Measurements from ENCODE around the gene TRIM65. TPM values are rescaled to one million over a fixed set of nuclear protein-coding genes. Genes with fewer than 3 reads are reported as not detected.
A peak's percentile ranks its signal among the peaks of the same experiment; 100 is the strongest.

The TRIM65 gene
- total and polyA plus RNA-seq, 7 donors = 9.0 to 14.8 (median 9.3) TPM

DNA sequence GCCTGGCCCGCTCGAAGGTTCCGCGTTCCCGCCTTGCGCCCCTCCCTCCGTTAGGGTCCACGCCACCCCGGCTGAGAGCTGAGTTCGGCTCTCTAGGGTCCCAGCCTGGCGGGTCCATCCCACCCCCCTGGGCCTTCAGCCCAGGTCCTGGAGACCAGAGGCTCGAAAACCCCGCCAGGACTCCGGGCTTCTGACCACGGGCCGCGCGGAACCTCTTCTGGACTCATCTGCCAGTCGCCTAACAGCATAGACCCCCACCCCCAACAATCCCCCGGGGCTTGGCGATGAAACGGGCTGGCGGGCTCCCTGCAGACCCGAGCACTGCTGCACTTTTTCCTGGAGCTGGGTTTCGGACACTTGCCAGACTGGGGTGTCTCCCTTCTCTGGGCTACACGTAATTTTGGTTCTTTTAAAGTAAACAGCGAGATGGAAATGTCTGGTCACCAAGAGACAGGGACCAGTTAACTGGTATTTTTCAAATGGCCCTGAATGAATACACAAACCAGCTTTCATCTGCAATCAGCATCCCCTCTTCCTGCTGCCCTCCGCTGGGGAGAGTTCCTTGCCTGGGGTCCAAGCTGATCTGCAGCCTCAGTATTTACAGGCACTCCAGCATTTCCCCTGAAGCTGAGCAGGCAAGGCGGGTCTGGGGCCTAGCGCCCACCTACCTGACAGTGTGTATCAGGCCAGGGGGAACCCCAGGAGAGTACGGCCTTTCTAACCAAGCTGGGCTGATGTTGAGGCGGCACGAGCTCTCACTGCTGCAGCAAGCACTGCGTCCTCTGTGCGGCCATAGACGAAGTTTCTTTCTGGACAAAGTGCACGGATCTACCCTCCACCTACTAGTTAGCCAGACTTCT, 639 bp upstream of the TRIM65 start:
- Histone ChIP-seq H3K36me3 (ENCODE audit: insufficient read depth in 1 of 2, low read depth in 1 of 2) (peaks cover 5 to 54% of the 10 kb centered on the region in 2 donors), H3K4me3 (peak overlapping the region; percentile 79), H3K4me1 (peaks cover 21% of the 10 kb centered on the region), H3K9me3 (no peaks in the 10 kb centered on the region), H3K27me3 (ENCODE audit: insufficient read depth in 3 of 3, low read length in 2 of 3) (no peaks in the 10 kb centered on the region), H3K27ac (peak overlapping the region; percentile 97)
- 46 to 61% (median 58%) methylated on average over 27 to 37 of the region's 37 CpGs for WGBS, 3 donors
- intact Hi-C loops (cut with DNase I) = loop anchor here in 1 of 2 donors (2.0 to 5.0 kb wide), 2 partner anchors 43 to 130 kb away; partner anchors contain the start of genes GALK1 and WBP2
- DNase-seq (peak; percentile 46 to 72), ATAC-seq (no peak)
- TF ChIP-seq, protein P1, sequence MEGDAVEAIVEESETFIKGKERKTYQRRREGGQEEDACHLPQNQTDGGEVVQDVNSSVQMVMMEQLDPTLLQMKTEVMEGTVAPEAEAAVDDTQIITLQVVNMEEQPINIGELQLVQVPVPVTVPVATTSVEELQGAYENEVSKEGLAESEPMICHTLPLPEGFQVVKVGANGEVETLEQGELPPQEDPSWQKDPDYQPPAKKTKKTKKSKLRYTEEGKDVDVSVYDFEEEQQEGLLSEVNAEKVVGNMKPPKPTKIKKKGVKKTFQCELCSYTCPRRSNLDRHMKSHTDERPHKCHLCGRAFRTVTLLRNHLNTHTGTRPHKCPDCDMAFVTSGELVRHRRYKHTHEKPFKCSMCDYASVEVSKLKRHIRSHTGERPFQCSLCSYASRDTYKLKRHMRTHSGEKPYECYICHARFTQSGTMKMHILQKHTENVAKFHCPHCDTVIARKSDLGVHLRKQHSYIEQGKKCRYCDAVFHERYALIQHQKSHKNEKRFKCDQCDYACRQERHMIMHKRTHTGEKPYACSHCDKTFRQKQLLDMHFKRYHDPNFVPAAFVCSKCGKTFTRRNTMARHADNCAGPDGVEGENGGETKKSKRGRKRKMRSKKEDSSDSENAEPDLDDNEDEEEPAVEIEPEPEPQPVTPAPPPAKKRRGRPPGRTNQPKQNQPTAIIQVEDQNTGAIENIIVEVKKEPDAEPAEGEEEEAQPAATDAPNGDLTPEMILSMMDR (IDR thresholded peaks at IDR 0.05) = no peak

DNA sequence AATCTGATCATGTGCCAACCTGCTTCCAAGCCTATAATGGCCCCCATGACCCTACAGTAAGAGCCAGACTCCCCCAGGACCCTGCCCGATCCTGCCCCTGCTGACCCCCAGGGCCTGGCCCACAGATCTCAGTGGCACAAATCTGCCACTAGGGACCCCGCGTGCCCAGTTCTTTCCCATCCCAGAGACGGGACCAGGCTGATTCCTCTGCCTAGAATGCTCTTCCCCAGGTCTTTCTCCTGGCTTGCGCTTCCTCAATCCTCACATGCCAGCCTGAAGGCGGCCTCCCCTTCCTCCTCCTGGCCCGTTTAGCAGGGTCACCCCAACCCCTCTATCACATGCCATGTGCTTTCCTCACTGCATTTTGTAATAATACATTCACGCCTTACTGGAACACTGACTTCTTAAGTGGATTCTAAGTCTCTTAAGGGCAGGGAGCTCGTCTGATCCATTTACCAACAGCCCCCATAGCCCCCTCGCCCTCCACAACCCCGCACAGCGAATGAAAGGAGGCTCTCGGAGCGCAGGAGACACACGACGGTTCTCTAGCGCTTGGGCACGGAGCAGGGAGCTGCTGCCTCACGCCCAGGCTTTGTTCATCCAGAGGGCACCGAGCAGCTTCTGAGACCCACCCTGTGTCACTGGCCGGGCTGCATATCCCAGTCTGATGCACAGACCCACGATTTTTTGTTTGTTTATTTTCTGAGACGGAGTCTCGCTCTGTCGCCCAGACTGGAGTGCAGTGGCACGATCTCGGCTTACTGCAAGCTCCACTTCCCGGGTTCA, 1.2 kb downstream of the TRIM65 start:
- ATAC-seq (peak in 2 of 4 donors; percentile 19 to 35), DNase-seq (peak in 1 of 2 donors; percentile 64)
- TF ChIP-seq, protein P1 (IDR thresholded peaks at IDR 0.05) = peak; percentile 32
- 24 to 35% (median 28%) methylated on average over 27 to 28 of the region's 28 CpGs for WGBS, 3 donors
- H3K27ac ChIP-seq = peak overlapping the region; percentile 97
- no peaks in the 10 kb centered on the region for H3K27me3 ChIP-seq (ENCODE audit: insufficient read depth in 3 of 3, low read length in 2 of 3)
- peaks cover 21% of the 10 kb centered on the region for H3K4me1 ChIP-seq
- peak overlapping the region; percentile 79 for H3K4me3 ChIP-seq
- no peaks in the 10 kb centered on the region for H3K9me3 ChIP-seq
- intact Hi-C loops (cut with DNase I) = loop anchor here in 1 of 2 donors (2.0 to 5.0 kb wide), 2 partner anchors 41 to 128 kb away; partner anchors contain the start of genes GALK1 and WBP2
- H3K36me3 ChIP-seq (ENCODE audit: insufficient read depth in 1 of 2, low read depth in 1 of 2) = peaks cover 0 to 54% of the 10 kb centered on the region in 2 donors

DNA sequence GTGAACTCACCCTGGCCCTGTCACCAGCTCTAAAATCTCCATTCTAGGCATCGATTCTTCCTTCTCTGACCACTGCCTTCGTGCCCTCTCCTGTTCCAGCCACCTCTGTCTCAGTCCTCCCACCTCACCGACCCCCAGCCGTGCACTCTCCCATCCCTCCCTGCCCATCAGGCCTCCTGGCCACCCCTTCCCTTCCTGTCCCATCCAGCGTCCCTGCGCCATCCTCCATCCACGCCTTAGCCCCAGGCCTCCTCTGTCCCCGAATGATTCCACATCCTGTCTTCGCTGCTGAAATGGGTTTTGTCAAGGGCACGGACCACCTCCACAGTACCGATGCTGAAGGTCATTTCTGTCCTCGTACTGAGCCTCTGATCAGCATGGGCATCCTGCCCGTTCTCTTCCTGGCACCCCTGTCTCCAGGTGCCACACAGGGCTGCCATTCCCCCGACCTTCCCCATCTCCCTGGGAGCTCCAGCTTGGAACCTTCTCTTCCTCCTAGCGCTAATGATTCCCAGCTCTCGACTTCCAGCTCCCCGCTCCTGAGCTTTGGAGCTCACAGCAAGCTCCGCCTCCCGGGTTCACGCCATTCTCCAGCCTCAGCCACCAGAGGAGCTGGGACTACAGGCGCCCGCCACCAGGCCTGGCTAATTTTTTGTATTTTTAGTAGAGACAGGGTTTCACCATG, 2.6 kb downstream of the TRIM65 start:
- TF ChIP-seq, protein P1 (IDR thresholded peaks at IDR 0.05) = no peak
- intact Hi-C loops (cut with DNase I) = loop anchor here in 1 of 2 donors (5.0 kb wide), 1 partner anchor 37 kb away; the partner anchor contains the start of gene WBP2
- H3K9me3 ChIP-seq = no peaks in the 10 kb centered on the region
- H3K27ac ChIP-seq = peak overlapping the region; percentile 97
- ATAC-seq (no peak), DNase-seq (no peak)
- no peak overlapping the region for H3K4me3 ChIP-seq
- peaks cover 0 to 54% of the 10 kb centered on the region in 2 donors for H3K36me3 ChIP-seq (ENCODE audit: insufficient read depth in 1 of 2, low read depth in 1 of 2)
- no peaks in the 10 kb centered on the region for H3K27me3 ChIP-seq (ENCODE audit: insufficient read depth in 3 of 3, low read length in 2 of 3)
- H3K4me1 ChIP-seq = peaks cover 21% of the 10 kb centered on the region
- WGBS, 3 donors = 66 to 67% (median 66%) methylated on average over 22 of the region's 22 CpGs

DNA sequence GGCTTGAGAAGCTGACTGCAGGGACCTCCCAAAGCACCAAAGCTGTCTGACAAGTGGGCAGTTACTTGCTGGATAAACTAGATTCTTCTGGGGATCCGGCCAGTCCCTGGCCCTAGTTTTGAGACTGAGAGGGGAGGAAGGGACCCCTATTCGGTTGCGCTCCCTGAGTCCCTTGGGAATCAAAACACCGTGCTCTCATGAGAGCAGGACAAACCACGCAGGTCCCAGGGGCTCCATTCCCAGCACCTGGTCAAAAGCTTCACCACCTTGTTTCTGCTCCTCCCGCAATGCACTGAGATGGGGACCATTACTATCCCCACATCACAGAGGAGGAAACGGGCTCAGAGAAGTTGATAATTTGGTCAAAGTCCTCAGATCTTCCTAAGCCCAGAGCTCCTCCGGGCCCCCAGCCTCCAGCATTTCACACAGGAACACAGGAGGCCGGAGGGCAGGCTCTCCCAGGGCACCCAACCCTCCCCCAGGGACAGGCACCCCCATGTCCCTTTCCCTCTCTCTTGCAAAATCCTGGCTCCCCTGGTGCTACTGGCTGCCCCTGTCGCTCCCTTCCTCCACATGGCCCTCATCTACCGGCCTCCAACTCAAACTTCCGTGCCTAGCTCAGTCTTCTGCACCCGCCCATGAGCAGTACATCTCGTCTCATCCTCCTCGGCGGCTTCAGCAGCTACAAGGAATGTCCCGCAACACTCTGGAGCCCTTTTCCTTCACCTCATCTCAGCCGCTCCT, 3.3 kb downstream of the TRIM65 start:
- H3K9me3 ChIP-seq = no peaks in the 10 kb centered on the region
- peak overlapping the region; percentile 97 for H3K27ac ChIP-seq
- intact Hi-C loops (cut with DNase I) = loop anchor here in 1 of 2 donors (5.0 kb wide), 1 partner anchor 36 kb away; the partner anchor contains the start of gene WBP2
- TF ChIP-seq, protein P1 (IDR thresholded peaks at IDR 0.05) = no peak
- H3K27me3 ChIP-seq (ENCODE audit: insufficient read depth in 3 of 3, low read length in 2 of 3) = no peaks in the 10 kb centered on the region
- no peak for ATAC-seq
- DNase-seq = no peak
- H3K4me3 ChIP-seq = no peak overlapping the region
- peaks cover 21% of the 10 kb centered on the region for H3K4me1 ChIP-seq
- 85% methylated on average over 18 of the region's 18 CpGs for WGBS, 3 donors
- peaks cover 0 to 49% of the 10 kb centered on the region in 2 donors for H3K36me3 ChIP-seq (ENCODE audit: insufficient read depth in 1 of 2, low read depth in 1 of 2)
